ENCODE data around the gene TBCD. TPM values are rescaled to one million over a fixed set of nuclear protein-coding genes. Genes with fewer than 3 reads are reported as not detected.
A peak's percentile ranks its signal among the peaks of the same experiment; 100 is the strongest.

TBCD gene
- total RNA-seq, 1 experiment from 2014 or later, result 173 TPM

DNA sequence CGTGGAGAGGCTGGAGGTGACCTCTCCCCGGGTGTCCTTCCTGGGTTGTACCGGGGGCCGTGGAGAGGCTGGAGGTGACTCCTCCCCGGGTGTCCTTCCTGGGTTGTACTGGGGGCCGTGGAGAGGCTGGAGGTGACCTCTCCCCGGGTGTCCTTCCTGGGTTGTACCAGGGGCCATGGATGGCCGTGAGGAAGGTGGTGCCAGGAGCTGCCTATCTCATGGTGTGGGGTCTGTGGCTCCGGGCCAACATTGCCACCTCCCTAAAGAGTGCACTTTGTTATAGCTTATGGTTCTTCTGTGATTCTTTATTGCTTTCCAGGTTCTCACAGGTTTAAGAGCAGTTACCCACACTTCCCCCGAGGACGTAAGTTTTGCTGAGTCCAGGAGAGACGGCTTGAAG lies 174.2 kb downstream of the TBCD start (continued):
- TF ChIP-seq, protein P1, sequence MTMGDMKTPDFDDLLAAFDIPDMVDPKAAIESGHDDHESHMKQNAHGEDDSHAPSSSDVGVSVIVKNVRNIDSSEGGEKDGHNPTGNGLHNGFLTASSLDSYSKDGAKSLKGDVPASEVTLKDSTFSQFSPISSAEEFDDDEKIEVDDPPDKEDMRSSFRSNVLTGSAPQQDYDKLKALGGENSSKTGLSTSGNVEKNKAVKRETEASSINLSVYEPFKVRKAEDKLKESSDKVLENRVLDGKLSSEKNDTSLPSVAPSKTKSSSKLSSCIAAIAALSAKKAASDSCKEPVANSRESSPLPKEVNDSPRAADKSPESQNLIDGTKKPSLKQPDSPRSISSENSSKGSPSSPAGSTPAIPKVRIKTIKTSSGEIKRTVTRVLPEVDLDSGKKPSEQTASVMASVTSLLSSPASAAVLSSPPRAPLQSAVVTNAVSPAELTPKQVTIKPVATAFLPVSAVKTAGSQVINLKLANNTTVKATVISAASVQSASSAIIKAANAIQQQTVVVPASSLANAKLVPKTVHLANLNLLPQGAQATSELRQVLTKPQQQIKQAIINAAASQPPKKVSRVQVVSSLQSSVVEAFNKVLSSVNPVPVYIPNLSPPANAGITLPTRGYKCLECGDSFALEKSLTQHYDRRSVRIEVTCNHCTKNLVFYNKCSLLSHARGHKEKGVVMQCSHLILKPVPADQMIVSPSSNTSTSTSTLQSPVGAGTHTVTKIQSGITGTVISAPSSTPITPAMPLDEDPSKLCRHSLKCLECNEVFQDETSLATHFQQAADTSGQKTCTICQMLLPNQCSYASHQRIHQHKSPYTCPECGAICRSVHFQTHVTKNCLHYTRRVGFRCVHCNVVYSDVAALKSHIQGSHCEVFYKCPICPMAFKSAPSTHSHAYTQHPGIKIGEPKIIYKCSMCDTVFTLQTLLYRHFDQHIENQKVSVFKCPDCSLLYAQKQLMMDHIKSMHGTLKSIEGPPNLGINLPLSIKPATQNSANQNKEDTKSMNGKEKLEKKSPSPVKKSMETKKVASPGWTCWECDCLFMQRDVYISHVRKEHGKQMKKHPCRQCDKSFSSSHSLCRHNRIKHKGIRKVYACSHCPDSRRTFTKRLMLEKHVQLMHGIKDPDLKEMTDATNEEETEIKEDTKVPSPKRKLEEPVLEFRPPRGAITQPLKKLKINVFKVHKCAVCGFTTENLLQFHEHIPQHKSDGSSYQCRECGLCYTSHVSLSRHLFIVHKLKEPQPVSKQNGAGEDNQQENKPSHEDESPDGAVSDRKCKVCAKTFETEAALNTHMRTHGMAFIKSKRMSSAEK (CRISPR knock-in tag; IDR thresholded peaks at IDR 0.05; ENCODE audit: borderline replicate concordance), result no peak

DNA sequence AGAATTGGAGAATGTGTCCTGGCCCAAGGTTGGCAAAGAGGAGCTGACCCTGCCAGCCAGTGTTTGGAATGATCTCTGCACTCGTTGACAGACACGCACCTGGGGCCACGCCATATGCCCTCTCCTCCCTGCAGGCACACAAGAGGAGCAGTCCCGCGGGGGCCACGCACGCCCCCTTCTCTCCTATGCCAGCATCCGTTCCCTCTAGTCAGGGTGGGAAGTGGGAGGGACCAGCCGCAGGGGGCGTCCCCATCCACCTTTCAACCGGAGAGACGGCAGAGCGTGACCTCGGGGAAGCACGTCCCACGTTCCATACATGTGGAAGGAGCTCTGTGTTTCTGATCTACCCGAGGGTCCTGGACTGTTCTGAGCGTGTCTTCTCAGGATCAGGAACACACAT lies 174.9 kb downstream of the TBCD start:
- no peaks in the 10 kb centered on the region for H3K4me1 Mint-ChIP-seq
- H3K36me3 Mint-ChIP-seq, result peaks cover 48% of the 10 kb centered on the region
- H3K27ac Mint-ChIP-seq, result peak overlapping the region; percentile 41; the same call in 1 of the 2 replicates
- POLR2A ChIA-PET, result no interaction called here
- TF ChIP-seq, protein P2, sequence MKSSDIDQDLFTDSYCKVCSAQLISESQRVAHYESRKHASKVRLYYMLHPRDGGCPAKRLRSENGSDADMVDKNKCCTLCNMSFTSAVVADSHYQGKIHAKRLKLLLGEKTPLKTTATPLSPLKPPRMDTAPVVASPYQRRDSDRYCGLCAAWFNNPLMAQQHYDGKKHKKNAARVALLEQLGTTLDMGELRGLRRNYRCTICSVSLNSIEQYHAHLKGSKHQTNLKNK (CRISPR knock-in tag; IDR thresholded peaks at IDR 0.05), result no peak
- TF ChIP-seq CREB1 (CRISPR knock-in tag; IDR thresholded peaks at IDR 0.05) (no peak), ZNF423 (CRISPR knock-in tag; IDR thresholded peaks at IDR 0.05) (no peak), ATF1 (CRISPR knock-in tag; IDR thresholded peaks at IDR 0.05) (no peak), NFATC4 (CRISPR knock-in tag; IDR thresholded peaks at IDR 0.05) (no peak), GTF2I (CRISPR knock-in tag; conservative IDR thresholded peaks at IDR 0.05) (no peak), SMAD4 (CRISPR knock-in tag; IDR thresholded peaks at IDR 0.05) (no peak), ZNF232 (CRISPR knock-in tag; IDR thresholded peaks at IDR 0.05) (no peak), OVOL2 (CRISPR knock-in tag; IDR thresholded peaks at IDR 0.05; ENCODE audit: borderline replicate concordance) (no peak)
- TF ChIP-seq, protein P3, sequence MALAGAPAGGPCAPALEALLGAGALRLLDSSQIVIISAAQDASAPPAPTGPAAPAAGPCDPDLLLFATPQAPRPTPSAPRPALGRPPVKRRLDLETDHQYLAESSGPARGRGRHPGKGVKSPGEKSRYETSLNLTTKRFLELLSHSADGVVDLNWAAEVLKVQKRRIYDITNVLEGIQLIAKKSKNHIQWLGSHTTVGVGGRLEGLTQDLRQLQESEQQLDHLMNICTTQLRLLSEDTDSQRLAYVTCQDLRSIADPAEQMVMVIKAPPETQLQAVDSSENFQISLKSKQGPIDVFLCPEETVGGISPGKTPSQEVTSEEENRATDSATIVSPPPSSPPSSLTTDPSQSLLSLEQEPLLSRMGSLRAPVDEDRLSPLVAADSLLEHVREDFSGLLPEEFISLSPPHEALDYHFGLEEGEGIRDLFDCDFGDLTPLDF (CRISPR knock-in tag; IDR thresholded peaks at IDR 0.05), result no peak
- TF ChIP-seq, protein P4, sequence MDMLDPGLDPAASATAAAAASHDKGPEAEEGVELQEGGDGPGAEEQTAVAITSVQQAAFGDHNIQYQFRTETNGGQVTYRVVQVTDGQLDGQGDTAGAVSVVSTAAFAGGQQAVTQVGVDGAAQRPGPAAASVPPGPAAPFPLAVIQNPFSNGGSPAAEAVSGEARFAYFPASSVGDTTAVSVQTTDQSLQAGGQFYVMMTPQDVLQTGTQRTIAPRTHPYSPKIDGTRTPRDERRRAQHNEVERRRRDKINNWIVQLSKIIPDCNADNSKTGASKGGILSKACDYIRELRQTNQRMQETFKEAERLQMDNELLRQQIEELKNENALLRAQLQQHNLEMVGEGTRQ (CRISPR knock-in tag; IDR thresholded peaks at IDR 0.05), result no peak
- TF ChIP-seq, protein P5, sequence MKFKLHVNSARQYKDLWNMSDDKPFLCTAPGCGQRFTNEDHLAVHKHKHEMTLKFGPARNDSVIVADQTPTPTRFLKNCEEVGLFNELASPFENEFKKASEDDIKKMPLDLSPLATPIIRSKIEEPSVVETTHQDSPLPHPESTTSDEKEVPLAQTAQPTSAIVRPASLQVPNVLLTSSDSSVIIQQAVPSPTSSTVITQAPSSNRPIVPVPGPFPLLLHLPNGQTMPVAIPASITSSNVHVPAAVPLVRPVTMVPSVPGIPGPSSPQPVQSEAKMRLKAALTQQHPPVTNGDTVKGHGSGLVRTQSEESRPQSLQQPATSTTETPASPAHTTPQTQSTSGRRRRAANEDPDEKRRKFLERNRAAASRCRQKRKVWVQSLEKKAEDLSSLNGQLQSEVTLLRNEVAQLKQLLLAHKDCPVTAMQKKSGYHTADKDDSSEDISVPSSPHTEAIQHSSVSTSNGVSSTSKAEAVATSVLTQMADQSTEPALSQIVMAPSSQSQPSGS (CRISPR knock-in tag; IDR thresholded peaks at IDR 0.05; ENCODE audit: borderline replicate concordance, low read depth), result no peak
- CTCF ChIA-PET, result interaction anchor here (1.3 to 1.7 kb wide), 1 partner anchor 9 kb away, joined by 6 read pairs; no protein-coding TSS in a partner anchor
- no peaks in the 10 kb centered on the region for H3K9me3 Mint-ChIP-seq
- DNase-seq (ENCODE audit: low spot score) (no peak), ATAC-seq (no peak)
- no peak overlapping the region for H3K4me3 Mint-ChIP-seq
- H3K27me3 Mint-ChIP-seq (ENCODE audit: low read depth), result no peaks in the 10 kb centered on the region

DNA sequence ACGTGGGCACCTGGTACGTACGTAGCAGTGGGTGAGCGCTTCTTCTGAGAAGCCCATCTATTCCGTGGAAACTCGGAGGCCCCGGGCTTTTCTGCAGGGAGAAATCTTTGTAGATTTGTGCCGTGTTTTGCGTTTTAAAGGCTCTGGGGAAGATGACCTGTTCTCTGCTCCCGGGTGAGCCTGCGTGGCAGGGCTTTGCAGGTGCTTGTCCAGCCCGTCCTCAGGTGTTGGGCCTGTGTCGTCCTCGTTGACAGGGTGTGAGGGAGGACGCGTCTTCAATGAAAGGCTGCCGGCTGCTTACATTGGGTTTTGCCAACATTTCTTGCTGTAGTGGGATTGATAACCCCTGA lies 175.4 kb downstream of the TBCD start:
- no peaks in the 10 kb centered on the region for H3K27me3 Mint-ChIP-seq (ENCODE audit: low read depth)
- no peak overlapping the region for H3K27ac Mint-ChIP-seq
- H3K4me3 Mint-ChIP-seq, result no peak overlapping the region
- no peaks in the 10 kb centered on the region for H3K9me3 Mint-ChIP-seq
- ATAC-seq (no peak), DNase-seq (ENCODE audit: low spot score) (no peak)
- POLR2A ChIA-PET, result no interaction called here
- CTCF ChIA-PET, result interaction anchor here (1.7 kb wide), 1 partner anchor 10 kb away, joined by 6 read pairs; no protein-coding TSS in a partner anchor
- peaks cover 50% of the 10 kb centered on the region for H3K36me3 Mint-ChIP-seq
- TF ChIP-seq, protein P6, sequence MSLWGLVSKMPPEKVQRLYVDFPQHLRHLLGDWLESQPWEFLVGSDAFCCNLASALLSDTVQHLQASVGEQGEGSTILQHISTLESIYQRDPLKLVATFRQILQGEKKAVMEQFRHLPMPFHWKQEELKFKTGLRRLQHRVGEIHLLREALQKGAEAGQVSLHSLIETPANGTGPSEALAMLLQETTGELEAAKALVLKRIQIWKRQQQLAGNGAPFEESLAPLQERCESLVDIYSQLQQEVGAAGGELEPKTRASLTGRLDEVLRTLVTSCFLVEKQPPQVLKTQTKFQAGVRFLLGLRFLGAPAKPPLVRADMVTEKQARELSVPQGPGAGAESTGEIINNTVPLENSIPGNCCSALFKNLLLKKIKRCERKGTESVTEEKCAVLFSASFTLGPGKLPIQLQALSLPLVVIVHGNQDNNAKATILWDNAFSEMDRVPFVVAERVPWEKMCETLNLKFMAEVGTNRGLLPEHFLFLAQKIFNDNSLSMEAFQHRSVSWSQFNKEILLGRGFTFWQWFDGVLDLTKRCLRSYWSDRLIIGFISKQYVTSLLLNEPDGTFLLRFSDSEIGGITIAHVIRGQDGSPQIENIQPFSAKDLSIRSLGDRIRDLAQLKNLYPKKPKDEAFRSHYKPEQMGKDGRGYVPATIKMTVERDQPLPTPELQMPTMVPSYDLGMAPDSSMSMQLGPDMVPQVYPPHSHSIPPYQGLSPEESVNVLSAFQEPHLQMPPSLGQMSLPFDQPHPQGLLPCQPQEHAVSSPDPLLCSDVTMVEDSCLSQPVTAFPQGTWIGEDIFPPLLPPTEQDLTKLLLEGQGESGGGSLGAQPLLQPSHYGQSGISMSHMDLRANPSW (CRISPR knock-in tag; conservative IDR thresholded peaks at IDR 0.05; ENCODE audit: low read depth), result no peak
- TF ChIP-seq, protein P4 (CRISPR knock-in tag; IDR thresholded peaks at IDR 0.05), result no peak
- TF ChIP-seq MXD4 (CRISPR knock-in tag; IDR thresholded peaks at IDR 0.05; ENCODE audit: borderline replicate concordance) (no peak), ZNF671 (CRISPR knock-in tag; IDR thresholded peaks at IDR 0.05) (no peak), CREM (CRISPR knock-in tag; IDR thresholded peaks at IDR 0.05) (no peak), TEAD1 (CRISPR knock-in tag; IDR thresholded peaks at IDR 0.05) (no peak)
- H3K4me1 Mint-ChIP-seq, result no peaks in the 10 kb centered on the region
